GM18511 (cell line): Measurements from ENCODE around the gene MOAP1.
"Not testable (repeated sequence)": the region's sequence is repeated elsewhere in the genome, so short reads cannot be mapped to it uniquely, and the experiment has no call there.

ENCODE experiments used
- ATAC-seq: cut with Tn5 transposase; IDR thresholded peaks from one replicate; pipeline ENCODE4 v1.9.1; 2021; ENCODE audit warnings: mild to moderate bottlenecking, moderate library complexity; ENCODE audit not compliant: unreplicated experiment

The MOAP1 gene

GRCh38 chr14:93186466-93186865, 1.8 kb upstream of the MOAP1 start:
- ATAC-seq, result no peak

- no peak for ATAC-seq
Measured at GRCh38 chr14:93185349-93185720, 638 bp upstream of the MOAP1 start.

GRCh38 chr14:93183596-93184317, 940 bp downstream of the MOAP1 start:
- no peak for ATAC-seq

GRCh38 chr14:93175492-93175891, 9.2 kb downstream of the MOAP1 start:
- no peak for ATAC-seq

GRCh38 chr14:93174731-93175130, 10.0 kb downstream of the MOAP1 start:
- ATAC-seq, result not testable (repeated sequence)

GRCh38 chr14:93173943-93174395, 10.7 kb downstream of the MOAP1 start:
- ATAC-seq, result peak; percentile 56

- no peak for ATAC-seq
Measured at GRCh38 chr14:93171376-93171775, 13.3 kb downstream of the MOAP1 start.

GRCh38 chr14:93170141-93170540, 14.6 kb downstream of the MOAP1 start:
- ATAC-seq, result not testable (repeated sequence)

GRCh38 chr14:93169619-93170018, 15.1 kb downstream of the MOAP1 start:
- not testable (repeated sequence) for ATAC-seq

- not testable (repeated sequence) for ATAC-seq
Measured at GRCh38 chr14:93168610-93169009, 16.1 kb downstream of the MOAP1 start.

- ATAC-seq, result peak; percentile 46
Measured at GRCh38 chr14:93165271-93166265, 19.1 kb downstream of the MOAP1 start.

GRCh38 chr14:93163564-93163963, 21.1 kb downstream of the MOAP1 start:
- ATAC-seq, result no peak

- no peak for ATAC-seq
Measured at GRCh38 chr14:93161411-93161940, 23.2 kb downstream of the MOAP1 start.

GRCh38 chr14:93160353-93160801, 24.3 kb downstream of the MOAP1 start:
- no peak for ATAC-seq

GRCh38 chr14:93159625-93160352, 24.9 kb downstream of the MOAP1 start:
- not testable (repeated sequence) for ATAC-seq

- ATAC-seq, result not testable (repeated sequence)
Measured at GRCh38 chr14:93158349-93158748, 26.3 kb downstream of the MOAP1 start.

- ATAC-seq, result no peak
Measured at GRCh38 chr14:93156693-93157369, 27.9 kb downstream of the MOAP1 start.

- no peak for ATAC-seq
Measured at GRCh38 chr14:93155667-93156066, 29.0 kb downstream of the MOAP1 start.

GRCh38 chr14:93153121-93153520, 31.6 kb downstream of the MOAP1 start:
- ATAC-seq, result no peak
